ENCODE results near the gene LHFPL3.

GRCh38 chr7:104410742-104411141, 82.3 kb downstream of the LHFPL3 start:
- TF ChIP-seq, protein P1, sequence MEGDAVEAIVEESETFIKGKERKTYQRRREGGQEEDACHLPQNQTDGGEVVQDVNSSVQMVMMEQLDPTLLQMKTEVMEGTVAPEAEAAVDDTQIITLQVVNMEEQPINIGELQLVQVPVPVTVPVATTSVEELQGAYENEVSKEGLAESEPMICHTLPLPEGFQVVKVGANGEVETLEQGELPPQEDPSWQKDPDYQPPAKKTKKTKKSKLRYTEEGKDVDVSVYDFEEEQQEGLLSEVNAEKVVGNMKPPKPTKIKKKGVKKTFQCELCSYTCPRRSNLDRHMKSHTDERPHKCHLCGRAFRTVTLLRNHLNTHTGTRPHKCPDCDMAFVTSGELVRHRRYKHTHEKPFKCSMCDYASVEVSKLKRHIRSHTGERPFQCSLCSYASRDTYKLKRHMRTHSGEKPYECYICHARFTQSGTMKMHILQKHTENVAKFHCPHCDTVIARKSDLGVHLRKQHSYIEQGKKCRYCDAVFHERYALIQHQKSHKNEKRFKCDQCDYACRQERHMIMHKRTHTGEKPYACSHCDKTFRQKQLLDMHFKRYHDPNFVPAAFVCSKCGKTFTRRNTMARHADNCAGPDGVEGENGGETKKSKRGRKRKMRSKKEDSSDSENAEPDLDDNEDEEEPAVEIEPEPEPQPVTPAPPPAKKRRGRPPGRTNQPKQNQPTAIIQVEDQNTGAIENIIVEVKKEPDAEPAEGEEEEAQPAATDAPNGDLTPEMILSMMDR (IDR thresholded peaks at IDR 0.05), result no peak
- no peak for TF ChIP-seq POLR2A (IDR thresholded peaks at IDR 0.05)

All from adrenal gland (tissue), 5 donors.